Measurements from ENCODE around the gene CHST5. TPM values are rescaled to one million over a fixed set of nuclear protein-coding genes. Genes with fewer than 3 reads are reported as not detected.
A peak's percentile ranks its signal among the peaks of the same experiment; 100 is the strongest.

CHST5 gene
- total and polyA plus RNA-seq, 9 of the 15 experiments (the other 6 are each of a cell fraction or from before 2014, with no cell fraction given), result 0.06 to 0.21 (median 0.14) TPM; not detected in 5

DNA sequence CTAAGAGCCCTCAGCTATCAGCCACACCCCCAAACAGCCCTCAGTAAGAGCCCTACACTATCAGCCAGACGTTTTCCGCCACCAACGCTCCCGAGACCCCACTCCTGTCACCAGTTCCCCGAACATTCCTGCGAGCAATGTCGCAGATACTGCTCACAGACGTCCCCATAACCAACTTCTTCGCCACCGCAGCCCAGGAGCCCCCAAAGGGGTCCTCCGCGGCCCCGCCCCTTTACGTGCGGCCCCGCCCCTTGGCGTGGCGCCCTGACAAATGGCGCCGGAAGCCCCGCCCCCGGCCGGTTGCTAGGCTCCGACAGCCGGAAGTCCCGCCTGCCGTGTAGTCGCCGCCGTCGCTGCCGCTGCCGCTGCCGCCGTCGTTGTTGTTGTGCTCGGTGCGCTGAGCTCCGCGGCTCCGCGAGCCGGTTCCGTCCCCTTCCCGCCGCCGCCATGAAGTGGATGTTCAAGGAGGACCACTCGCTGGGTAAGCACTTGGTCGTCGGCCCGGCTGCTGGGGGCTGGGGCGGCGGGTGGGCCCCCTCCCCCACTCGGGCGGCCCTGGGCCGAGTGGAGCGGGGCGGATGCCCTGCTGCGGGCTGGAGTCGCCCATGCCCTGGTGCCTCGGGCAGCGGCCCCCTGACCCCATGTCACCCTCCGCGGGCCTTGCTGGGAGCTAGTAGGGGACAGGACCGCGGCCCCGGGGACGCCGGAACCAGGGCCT lies 30.3 kb upstream of the CHST5 start, which contains the start of gene GABARAPL2:
TSS of gene GABARAPL2 (plus strand) at position 340 of the 718 bp plus-strand sequence. CDS start at position 448, 108 bp downstream.
- ChIA-PET CTCF (ENCODE audit: low intra/inter-chr PET ratio) (interaction anchor here (0.6 kb wide), 1 partner anchor 12 kb away, joined by 3 read pairs; no protein-coding TSS in a partner anchor), POLR2A (interaction anchor here (0.6 to 2.0 kb wide), 7 partner anchors 8 to 159 kb away, joined by 3 to 11 read pairs (median 4); partner anchors contain the start of gene ADAT1)
- Histone ChIP-seq H4K20me1 (replicated peaks; ENCODE audit: control insufficient read depth, insufficient read depth, low read length) (peaks cover 7% of the 10 kb centered on the region; the same call in 1 of the 2 replicates), H3K4me1 (replicated peaks in 1 of 2; ENCODE audit: control insufficient read depth in 2 of 2, insufficient read depth in 2 of 2, low read length in 2 of 2) (peaks cover 15 to 28% of the 10 kb centered on the region in 2 experiments; a peak in 4 of 5 replicates), H3K36me3 (ENCODE audit: control insufficient read depth, insufficient read depth, low read length) (peaks cover 38% of the 10 kb centered on the region; the same call in 2 of the 3 replicates), H3K4me2 (ENCODE audit: insufficient read depth, low read length) (peak within 1 kb of the TSS; percentile 91), H3K9me3 (replicated peaks; ENCODE audit: control insufficient read depth, insufficient read depth, low read depth, low read length) (no peaks in the 10 kb centered on the region), H3K9ac (ENCODE audit: insufficient read depth in 1 of 2, low read depth in 2 of 2, low read length in 2 of 2) (peak within 1 kb of the TSS; percentile 73 to 95), H3K27ac (ENCODE audit: extremely low read depth, low read depth, low read length) (peak within 1 kb of the TSS; percentile 74), H3K9me1 (ENCODE audit: control insufficient read depth, insufficient read depth, low read length) (no peaks in the 10 kb centered on the region), H3K79me2 (ENCODE audit: control insufficient read depth, insufficient read depth, low read length) (peaks cover 19% of the 10 kb centered on the region), H3K27me3 (ENCODE audit: control insufficient read depth in 2 of 2, insufficient read depth in 2 of 2, low read length in 2 of 2) (no peaks in the 10 kb centered on the region), H3K4me3 (peak within 1 kb of the TSS; percentile 95), H2AFZ (ENCODE audit: low read depth, low read length) (peak within 1 kb of the TSS; percentile 98)
- DNase-seq (ENCODE audit: extremely low read depth in 1 of 4, low spot score in 3 of 4) (peak; percentile 87 to 92 (median 90)), FAIRE-seq (peak; percentile 77), ATAC-seq (peak; percentile 89)
- BruUV-seq (replicated peaks), result no TSS peak
- in situ Hi-C loops (cut with MboI), result no loop called here
- intact Hi-C loops (cut with micrococcal nuclease), result loop anchor here (1.0 kb wide), 1 partner anchor 54 kb away; no protein-coding TSS in a partner anchor
- under 1% methylated on average over 51 of the region's 69 CpGs for WGBS (ENCODE audit: insufficient coverage, low coverage, missing lambda C conversion rate)
- TF ChIP-seq ZSCAN32 (CRISPR knock-in tag; IDR thresholded peaks at IDR 0.05) (no peak), NR1H2 (CRISPR knock-in tag; IDR thresholded peaks at IDR 0.05) (no peak), ZNF232 (CRISPR knock-in tag; IDR thresholded peaks at IDR 0.05) (no peak)
- TF ChIP-seq, protein P1, sequence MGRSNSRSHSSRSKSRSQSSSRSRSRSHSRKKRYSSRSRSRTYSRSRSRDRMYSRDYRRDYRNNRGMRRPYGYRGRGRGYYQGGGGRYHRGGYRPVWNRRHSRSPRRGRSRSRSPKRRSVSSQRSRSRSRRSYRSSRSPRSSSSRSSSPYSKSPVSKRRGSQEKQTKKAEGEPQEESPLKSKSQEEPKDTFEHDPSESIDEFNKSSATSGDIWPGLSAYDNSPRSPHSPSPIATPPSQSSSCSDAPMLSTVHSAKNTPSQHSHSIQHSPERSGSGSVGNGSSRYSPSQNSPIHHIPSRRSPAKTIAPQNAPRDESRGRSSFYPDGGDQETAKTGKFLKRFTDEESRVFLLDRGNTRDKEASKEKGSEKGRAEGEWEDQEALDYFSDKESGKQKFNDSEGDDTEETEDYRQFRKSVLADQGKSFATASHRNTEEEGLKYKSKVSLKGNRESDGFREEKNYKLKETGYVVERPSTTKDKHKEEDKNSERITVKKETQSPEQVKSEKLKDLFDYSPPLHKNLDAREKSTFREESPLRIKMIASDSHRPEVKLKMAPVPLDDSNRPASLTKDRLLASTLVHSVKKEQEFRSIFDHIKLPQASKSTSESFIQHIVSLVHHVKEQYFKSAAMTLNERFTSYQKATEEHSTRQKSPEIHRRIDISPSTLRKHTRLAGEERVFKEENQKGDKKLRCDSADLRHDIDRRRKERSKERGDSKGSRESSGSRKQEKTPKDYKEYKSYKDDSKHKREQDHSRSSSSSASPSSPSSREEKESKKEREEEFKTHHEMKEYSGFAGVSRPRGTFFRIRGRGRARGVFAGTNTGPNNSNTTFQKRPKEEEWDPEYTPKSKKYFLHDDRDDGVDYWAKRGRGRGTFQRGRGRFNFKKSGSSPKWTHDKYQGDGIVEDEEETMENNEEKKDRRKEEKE (IDR thresholded peaks at IDR 0.05; ENCODE audit: borderline replicate concordance in 1 of 2, control insufficient read depth in 1 of 2, low read depth in 2 of 2, low read length in 1 of 2), result no peak
- TF ChIP-seq, protein P2, sequence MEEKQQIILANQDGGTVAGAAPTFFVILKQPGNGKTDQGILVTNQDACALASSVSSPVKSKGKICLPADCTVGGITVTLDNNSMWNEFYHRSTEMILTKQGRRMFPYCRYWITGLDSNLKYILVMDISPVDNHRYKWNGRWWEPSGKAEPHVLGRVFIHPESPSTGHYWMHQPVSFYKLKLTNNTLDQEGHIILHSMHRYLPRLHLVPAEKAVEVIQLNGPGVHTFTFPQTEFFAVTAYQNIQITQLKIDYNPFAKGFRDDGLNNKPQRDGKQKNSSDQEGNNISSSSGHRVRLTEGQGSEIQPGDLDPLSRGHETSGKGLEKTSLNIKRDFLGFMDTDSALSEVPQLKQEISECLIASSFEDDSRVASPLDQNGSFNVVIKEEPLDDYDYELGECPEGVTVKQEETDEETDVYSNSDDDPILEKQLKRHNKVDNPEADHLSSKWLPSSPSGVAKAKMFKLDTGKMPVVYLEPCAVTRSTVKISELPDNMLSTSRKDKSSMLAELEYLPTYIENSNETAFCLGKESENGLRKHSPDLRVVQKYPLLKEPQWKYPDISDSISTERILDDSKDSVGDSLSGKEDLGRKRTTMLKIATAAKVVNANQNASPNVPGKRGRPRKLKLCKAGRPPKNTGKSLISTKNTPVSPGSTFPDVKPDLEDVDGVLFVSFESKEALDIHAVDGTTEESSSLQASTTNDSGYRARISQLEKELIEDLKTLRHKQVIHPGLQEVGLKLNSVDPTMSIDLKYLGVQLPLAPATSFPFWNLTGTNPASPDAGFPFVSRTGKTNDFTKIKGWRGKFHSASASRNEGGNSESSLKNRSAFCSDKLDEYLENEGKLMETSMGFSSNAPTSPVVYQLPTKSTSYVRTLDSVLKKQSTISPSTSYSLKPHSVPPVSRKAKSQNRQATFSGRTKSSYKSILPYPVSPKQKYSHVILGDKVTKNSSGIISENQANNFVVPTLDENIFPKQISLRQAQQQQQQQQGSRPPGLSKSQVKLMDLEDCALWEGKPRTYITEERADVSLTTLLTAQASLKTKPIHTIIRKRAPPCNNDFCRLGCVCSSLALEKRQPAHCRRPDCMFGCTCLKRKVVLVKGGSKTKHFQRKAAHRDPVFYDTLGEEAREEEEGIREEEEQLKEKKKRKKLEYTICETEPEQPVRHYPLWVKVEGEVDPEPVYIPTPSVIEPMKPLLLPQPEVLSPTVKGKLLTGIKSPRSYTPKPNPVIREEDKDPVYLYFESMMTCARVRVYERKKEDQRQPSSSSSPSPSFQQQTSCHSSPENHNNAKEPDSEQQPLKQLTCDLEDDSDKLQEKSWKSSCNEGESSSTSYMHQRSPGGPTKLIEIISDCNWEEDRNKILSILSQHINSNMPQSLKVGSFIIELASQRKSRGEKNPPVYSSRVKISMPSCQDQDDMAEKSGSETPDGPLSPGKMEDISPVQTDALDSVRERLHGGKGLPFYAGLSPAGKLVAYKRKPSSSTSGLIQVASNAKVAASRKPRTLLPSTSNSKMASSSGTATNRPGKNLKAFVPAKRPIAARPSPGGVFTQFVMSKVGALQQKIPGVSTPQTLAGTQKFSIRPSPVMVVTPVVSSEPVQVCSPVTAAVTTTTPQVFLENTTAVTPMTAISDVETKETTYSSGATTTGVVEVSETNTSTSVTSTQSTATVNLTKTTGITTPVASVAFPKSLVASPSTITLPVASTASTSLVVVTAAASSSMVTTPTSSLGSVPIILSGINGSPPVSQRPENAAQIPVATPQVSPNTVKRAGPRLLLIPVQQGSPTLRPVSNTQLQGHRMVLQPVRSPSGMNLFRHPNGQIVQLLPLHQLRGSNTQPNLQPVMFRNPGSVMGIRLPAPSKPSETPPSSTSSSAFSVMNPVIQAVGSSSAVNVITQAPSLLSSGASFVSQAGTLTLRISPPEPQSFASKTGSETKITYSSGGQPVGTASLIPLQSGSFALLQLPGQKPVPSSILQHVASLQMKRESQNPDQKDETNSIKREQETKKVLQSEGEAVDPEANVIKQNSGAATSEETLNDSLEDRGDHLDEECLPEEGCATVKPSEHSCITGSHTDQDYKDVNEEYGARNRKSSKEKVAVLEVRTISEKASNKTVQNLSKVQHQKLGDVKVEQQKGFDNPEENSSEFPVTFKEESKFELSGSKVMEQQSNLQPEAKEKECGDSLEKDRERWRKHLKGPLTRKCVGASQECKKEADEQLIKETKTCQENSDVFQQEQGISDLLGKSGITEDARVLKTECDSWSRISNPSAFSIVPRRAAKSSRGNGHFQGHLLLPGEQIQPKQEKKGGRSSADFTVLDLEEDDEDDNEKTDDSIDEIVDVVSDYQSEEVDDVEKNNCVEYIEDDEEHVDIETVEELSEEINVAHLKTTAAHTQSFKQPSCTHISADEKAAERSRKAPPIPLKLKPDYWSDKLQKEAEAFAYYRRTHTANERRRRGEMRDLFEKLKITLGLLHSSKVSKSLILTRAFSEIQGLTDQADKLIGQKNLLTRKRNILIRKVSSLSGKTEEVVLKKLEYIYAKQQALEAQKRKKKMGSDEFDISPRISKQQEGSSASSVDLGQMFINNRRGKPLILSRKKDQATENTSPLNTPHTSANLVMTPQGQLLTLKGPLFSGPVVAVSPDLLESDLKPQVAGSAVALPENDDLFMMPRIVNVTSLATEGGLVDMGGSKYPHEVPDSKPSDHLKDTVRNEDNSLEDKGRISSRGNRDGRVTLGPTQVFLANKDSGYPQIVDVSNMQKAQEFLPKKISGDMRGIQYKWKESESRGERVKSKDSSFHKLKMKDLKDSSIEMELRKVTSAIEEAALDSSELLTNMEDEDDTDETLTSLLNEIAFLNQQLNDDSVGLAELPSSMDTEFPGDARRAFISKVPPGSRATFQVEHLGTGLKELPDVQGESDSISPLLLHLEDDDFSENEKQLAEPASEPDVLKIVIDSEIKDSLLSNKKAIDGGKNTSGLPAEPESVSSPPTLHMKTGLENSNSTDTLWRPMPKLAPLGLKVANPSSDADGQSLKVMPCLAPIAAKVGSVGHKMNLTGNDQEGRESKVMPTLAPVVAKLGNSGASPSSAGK (IDR thresholded peaks at IDR 0.05), result no peak

Measured in K562 (cell line).